ENCODE data around the gene IFNB1. TPM values are rescaled to one million over a fixed set of nuclear protein-coding genes. Genes with fewer than 3 reads are reported as not detected.

IFNB1 gene
- under 1 TPM; 0.35 to 0.68 TPM for total RNA-seq

DNA sequence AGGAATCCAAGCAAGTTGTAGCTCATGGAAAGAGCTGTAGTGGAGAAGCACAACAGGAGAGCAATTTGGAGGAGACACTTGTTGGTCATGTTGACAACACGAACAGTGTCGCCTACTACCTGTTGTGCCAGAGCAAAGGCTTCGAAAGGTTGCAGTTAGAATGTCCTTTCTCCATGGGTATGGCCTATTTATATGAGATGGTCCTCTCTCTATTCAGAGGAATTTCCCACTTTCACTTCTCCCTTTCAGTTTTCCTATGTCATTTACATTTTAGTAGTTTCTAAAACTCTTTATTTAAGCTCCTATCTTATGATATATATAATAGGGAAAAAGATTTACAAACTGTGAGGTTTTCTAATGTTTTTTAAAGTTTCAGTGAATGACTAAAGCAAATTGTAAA is at the start of gene IFNB1:
Gene IFNB1 (minus strand): TSS at position 162 of the 400 bp plus-strand sequence. CDS start 73 bp downstream, at position 89.
- Mint-ChIP-seq H3K27me3 (peaks cover 5% of the 10 kb centered on the region), H3K4me3 (no peak within 1 kb of the TSS), H3K9me3 (no peaks in the 10 kb centered on the region), H3K4me1 (peaks cover 24% of the 10 kb centered on the region), H3K27ac (no peak within 1 kb of the TSS), H3K36me3 (ENCODE audit: low read depth) (peaks cover 2% of the 10 kb centered on the region)
- ChIA-PET CTCF (interaction anchor here (1.4 to 2.5 kb wide), 4 partner anchors 19 to 47 kb away, joined by 3 to 23 read pairs (median 7); partner anchors contain the start of gene HACD4), POLR2A (interaction anchor here (1.5 kb wide), 1 partner anchor 393 kb away, joined by 6 read pairs; the partner anchor contains the start of gene FOCAD)
- no peak for DNase-seq

DNA sequence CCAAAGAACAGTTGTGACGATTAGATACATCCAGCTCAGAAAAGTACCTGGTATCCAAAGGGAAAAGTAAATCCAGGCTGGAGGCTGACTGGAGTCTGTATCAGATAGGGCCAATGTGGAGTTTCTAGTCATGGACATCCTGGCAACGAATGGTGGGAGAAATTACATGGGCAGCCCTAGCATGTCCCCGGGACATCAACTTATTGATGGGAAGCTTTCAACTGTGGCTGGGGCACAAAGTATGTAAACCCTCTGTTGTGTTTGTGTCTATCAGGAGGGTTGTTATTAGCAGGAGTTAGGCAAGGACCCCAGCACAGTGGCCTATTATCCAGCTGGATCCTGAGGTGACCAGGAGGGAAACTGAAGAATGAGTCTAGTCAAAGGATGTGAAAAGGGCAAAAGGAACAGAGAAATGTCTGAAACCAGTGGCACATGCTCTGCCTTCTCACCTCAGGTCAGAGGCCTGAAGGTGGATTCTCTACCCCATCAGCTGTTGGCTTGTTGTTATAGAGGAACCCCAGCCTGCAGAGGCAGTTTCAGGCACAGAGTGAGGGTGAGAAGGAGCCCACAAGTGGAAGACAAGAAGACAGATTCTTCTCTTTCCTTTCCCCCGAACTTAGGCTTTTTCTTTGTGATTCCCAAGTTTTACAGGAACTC is 44.0 kb upstream of the IFNB1 start:
- POLR2A ChIA-PET: no interaction called here
- Mint-ChIP-seq H3K36me3 (ENCODE audit: low read depth) (peaks cover 5% of the 10 kb centered on the region), H3K27ac (no peak overlapping the region), H3K27me3 (peaks cover 25% of the 10 kb centered on the region), H3K9me3 (peaks cover 6% of the 10 kb centered on the region), H3K4me1 (no peaks in the 10 kb centered on the region), H3K4me3 (no peak overlapping the region)
- no peak for DNase-seq
- CTCF ChIA-PET: no interaction called here

DNA sequence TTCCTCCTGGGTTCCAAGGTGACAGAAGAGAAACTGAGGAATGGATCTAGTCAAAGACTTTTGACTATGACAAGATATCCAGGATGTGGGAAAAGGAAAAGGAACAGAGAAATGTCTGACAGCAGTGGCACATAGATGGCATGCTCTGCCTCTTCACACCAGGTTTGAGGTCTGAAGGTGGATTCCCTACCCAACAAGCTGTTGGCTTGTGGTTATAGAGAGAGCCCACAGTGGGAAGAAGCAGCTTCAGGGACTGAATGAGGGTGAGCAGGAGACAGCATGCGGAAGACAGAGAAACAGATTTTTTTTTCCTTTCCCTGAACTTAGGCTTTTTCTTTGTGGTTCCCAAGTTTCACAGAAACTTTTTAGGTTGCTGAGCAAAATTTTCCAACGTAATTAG is 43.3 kb upstream of the IFNB1 start:
- Mint-ChIP-seq H3K9me3 (peaks cover under 1% of the 10 kb centered on the region), H3K4me1 (no peaks in the 10 kb centered on the region), H3K36me3 (ENCODE audit: low read depth) (peaks cover under 1% of the 10 kb centered on the region), H3K27me3 (peaks cover 24% of the 10 kb centered on the region), H3K4me3 (no peak overlapping the region), H3K27ac (no peak overlapping the region)
- no peak for DNase-seq
- ChIA-PET POLR2A (no interaction called here), CTCF (no interaction called here)

DNA sequence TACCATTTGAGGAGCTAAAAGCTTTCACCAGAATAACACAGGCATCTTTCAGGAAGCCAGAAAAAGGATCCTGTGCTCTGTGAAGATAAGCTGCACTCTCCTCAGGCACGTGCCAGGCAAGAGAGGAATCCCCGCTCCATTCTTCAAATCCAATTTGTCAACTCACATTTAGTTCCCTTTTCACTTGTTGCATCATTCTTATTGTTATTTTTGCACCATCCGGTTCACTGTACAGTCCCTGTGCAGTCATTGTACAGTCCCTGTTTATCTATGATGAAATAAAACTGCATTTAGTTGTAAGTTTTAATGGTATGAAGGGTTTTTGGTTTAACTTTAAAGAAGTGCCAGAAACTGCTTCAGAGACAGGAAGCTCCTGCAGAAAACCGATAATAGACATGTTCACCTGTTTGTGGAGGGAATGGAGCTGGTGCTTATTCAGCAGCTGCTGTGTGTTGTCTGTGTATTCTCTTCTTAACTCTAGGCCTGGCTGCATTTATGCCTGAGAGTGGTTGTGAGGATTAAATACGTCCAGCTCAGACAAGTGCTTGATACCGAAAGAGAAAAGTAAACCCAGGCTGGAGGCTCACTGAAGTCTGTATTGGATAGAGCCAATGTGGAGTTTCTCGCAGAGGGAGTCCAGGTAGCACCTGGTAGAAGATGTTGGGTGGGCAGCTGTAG is 41.5 kb upstream of the IFNB1 start:
- Mint-ChIP-seq H3K9me3 (no peaks in the 10 kb centered on the region), H3K27me3 (peaks cover 22% of the 10 kb centered on the region), H3K36me3 (ENCODE audit: low read depth) (no peaks in the 10 kb centered on the region), H3K4me3 (no peak overlapping the region), H3K27ac (no peak overlapping the region), H3K4me1 (no peaks in the 10 kb centered on the region)
- ChIA-PET CTCF (interaction anchor here (0.6 to 1.5 kb wide), 3 partner anchors 9 to 270 kb away, joined by 3 to 7 read pairs (median 3); no protein-coding TSS in a partner anchor), POLR2A (no interaction called here)
- no peak for DNase-seq

DNA sequence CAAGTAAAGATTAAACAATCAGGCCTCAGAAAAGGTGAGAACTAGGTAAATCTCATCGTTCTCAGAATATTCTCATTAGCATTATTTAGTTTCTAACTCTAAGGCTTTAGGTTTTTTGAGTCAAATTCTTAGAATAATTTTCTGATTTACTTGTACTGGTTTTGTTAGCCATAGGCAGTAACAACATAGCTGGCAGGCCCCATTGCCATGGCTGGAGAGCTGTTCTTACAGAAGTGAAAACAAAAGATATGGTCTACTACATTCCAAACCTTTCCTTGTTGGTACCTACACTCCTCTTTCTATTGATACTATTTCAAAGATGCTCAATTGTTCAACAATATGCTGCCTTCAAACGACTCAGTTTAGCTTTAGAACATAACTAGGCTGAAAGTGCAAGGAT is 36.6 kb upstream of the IFNB1 start:
- DNase-seq: no peak
- no peak overlapping the region for H3K27ac Mint-ChIP-seq
- ChIA-PET CTCF (no interaction called here), POLR2A (no interaction called here)
- no peak overlapping the region for H3K4me3 Mint-ChIP-seq
- H3K27me3 Mint-ChIP-seq: peaks cover 22% of the 10 kb centered on the region
- no peaks in the 10 kb centered on the region for H3K4me1 Mint-ChIP-seq
- H3K36me3 Mint-ChIP-seq (ENCODE audit: low read depth): no peaks in the 10 kb centered on the region
- H3K9me3 Mint-ChIP-seq: no peaks in the 10 kb centered on the region

DNA sequence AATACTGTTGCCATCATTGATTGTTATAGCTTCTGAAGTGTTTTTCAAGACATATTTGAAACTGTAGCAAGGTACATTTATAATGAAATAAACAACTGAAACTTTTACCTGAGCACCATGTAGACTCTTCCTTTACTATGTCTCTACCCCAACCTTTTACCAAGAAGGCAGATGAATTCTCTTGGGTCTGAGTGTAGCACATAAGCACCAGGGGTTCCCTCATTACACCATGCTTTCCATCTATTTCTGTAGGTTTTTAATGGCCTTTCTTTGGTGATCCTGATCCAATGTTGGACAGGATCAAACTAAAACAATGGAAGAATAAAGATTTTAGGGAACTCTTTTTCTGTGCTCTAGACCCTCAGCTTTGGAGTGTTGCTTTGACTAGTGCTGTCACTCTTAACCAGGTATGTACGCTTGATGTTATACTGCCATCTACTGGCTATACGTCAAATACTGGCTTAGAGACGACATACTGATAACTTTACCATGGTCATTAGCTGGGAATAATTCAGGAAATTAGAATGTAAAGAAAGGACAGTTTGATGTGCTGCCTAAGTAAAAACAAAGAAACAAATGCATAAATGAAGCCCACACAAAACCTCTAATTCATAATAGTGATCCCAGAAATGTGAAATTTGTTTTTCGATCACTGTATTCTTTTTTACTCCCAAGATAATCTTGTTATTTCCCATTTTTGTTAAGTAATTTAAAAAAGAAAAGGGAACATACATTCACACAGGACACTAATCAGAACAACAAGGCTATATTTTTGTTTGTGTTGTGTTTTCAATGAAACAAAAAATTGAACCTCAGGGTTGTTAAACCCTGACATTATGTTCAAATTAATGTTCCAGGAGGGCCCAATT is 33.2 kb upstream of the IFNB1 start:
- peaks cover 12% of the 10 kb centered on the region for H3K27me3 Mint-ChIP-seq
- H3K9me3 Mint-ChIP-seq: no peaks in the 10 kb centered on the region
- no peak for DNase-seq
- H3K27ac Mint-ChIP-seq: no peak overlapping the region
- no peaks in the 10 kb centered on the region for H3K4me1 Mint-ChIP-seq
- POLR2A ChIA-PET: interaction anchor here (0.8 to 1.9 kb wide), 4 partner anchors 32 to 486 kb away, joined by 3 to 6 read pairs (median 4); no protein-coding TSS in a partner anchor
- H3K36me3 Mint-ChIP-seq (ENCODE audit: low read depth): no peaks in the 10 kb centered on the region
- CTCF ChIA-PET: interaction anchor here (0.6 to 5.0 kb wide), 25 partner anchors 8 to 489 kb away, joined by 3 to 45 read pairs (median 4); partner anchors contain the start of genes FOCAD, IFNB1 and MLLT3
- no peak overlapping the region for H3K4me3 Mint-ChIP-seq

DNA sequence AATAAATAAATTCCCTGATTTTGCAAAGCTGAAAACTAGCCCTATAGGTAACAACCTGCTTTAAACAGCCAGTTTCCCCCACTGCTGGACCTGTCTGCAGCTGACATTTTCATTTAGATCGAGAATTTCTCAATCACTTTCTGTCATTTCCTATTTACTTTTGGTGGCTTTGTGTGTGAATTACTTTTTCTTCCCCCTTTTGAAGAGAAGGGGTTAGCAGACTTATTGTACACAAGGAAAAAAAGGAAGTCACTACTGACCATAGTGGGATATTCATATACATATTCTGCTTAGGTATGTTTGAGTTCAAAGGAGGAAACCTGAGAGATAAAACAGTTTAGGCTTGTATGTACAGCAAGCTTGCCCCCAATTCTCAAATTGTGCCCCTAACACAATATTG is 27.0 kb upstream of the IFNB1 start:
- Mint-ChIP-seq H3K9me3 (no peaks in the 10 kb centered on the region), H3K27ac (no peak overlapping the region), H3K36me3 (ENCODE audit: low read depth) (no peaks in the 10 kb centered on the region), H3K4me3 (no peak overlapping the region), H3K4me1 (peaks cover 5% of the 10 kb centered on the region), H3K27me3 (peaks cover 5% of the 10 kb centered on the region)
- CTCF ChIA-PET: interaction anchor here (1.5 kb wide), 1 partner anchor 13 kb away, joined by 4 read pairs; no protein-coding TSS in a partner anchor
- no peak for DNase-seq
- POLR2A ChIA-PET: no interaction called here

DNA sequence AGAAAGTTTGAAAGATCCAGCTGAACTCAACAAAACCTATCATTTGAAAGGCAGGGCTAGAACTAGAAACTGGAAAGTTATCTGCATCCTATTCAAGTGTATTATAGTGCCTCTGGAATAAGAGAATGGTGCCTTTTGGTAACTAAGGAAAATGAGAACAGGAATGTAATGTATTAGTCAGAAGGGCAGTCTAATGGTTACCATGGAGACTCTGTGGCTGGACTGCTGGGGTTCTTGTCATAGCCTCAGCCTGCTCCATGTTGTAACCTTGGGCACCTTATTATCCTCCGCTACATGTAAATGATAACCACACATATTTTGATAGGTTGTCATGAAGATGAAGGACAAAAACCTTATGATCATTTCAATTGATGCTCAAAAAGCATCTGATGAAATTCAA is 24.6 kb upstream of the IFNB1 start:
- no peak overlapping the region for H3K4me3 Mint-ChIP-seq
- peaks cover 3% of the 10 kb centered on the region for H3K27me3 Mint-ChIP-seq
- no peak for DNase-seq
- peaks cover 7% of the 10 kb centered on the region for H3K4me1 Mint-ChIP-seq
- POLR2A ChIA-PET: interaction anchor here (1.4 kb wide), 1 partner anchor 71 kb away, joined by 3 read pairs; the partner anchor contains the start of gene HACD4
- no peaks in the 10 kb centered on the region for H3K36me3 Mint-ChIP-seq (ENCODE audit: low read depth)
- no peaks in the 10 kb centered on the region for H3K9me3 Mint-ChIP-seq
- CTCF ChIA-PET: interaction anchor here (1.2 kb wide), 1 partner anchor 9 kb away, joined by 4 read pairs; no protein-coding TSS in a partner anchor
- no peak overlapping the region for H3K27ac Mint-ChIP-seq

DNA sequence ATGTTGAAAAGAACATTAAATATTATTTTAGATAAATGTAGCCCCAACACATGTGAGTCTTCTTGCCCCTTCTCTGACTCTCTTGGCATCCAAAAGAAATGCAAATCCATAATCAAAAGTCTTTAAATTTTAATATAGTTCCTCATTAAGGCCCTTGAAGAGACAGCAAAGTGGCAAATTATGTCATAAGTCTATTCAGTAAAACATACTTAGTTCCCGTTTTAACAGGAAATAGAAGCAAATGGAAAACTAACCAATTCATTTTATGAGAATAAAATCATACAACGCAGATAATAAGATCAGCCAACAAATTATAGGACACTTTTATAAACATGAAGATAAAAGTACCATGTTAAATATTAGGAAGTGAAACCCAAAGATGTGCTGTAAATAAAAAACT is 20.1 kb upstream of the IFNB1 start:
- Mint-ChIP-seq H3K4me3 (no peak overlapping the region), H3K36me3 (ENCODE audit: low read depth) (no peaks in the 10 kb centered on the region), H3K27ac (no peak overlapping the region), H3K4me1 (peaks cover 26% of the 10 kb centered on the region), H3K27me3 (no peaks in the 10 kb centered on the region), H3K9me3 (no peaks in the 10 kb centered on the region)
- ChIA-PET CTCF (no interaction called here), POLR2A (interaction anchor here (2.0 kb wide), 1 partner anchor 11 kb away, joined by 6 read pairs; no protein-coding TSS in a partner anchor)
- no peak for DNase-seq

DNA sequence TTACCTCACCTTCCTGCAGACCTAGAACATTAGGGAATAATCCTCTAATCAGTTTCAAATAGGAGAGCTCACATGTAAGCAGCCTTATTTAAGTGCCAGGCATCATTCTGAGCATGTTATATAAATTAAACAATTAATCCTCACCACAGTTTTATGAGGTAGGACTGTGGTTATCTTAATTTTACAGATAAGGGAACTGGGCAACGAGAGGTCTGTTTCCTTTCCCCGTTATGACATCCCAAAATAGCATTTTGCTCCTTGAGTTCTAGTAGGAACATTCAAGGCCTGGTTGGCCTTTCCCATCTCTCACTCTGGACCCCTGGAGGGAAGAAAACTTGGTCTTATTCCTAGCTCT is 19.1 kb upstream of the IFNB1 start:
- CTCF ChIA-PET: interaction anchor here (0.6 to 2.4 kb wide), 4 partner anchors 15 to 516 kb away, joined by 3 to 20 read pairs (median 8); partner anchors contain the start of gene IFNB1
- Mint-ChIP-seq H3K4me3 (peak overlapping the region; percentile 68), H3K36me3 (ENCODE audit: low read depth) (no peaks in the 10 kb centered on the region), H3K27me3 (no peaks in the 10 kb centered on the region), H3K9me3 (no peaks in the 10 kb centered on the region), H3K27ac (peak overlapping the region; percentile 74), H3K4me1 (peaks cover 28% of the 10 kb centered on the region)
- no peak for DNase-seq
- POLR2A ChIA-PET: interaction anchor here (1.3 to 2.2 kb wide), 4 partner anchors 10 to 143 kb away, joined by 3 to 12 read pairs (median 5); partner anchors contain the start of gene HACD4

DNA sequence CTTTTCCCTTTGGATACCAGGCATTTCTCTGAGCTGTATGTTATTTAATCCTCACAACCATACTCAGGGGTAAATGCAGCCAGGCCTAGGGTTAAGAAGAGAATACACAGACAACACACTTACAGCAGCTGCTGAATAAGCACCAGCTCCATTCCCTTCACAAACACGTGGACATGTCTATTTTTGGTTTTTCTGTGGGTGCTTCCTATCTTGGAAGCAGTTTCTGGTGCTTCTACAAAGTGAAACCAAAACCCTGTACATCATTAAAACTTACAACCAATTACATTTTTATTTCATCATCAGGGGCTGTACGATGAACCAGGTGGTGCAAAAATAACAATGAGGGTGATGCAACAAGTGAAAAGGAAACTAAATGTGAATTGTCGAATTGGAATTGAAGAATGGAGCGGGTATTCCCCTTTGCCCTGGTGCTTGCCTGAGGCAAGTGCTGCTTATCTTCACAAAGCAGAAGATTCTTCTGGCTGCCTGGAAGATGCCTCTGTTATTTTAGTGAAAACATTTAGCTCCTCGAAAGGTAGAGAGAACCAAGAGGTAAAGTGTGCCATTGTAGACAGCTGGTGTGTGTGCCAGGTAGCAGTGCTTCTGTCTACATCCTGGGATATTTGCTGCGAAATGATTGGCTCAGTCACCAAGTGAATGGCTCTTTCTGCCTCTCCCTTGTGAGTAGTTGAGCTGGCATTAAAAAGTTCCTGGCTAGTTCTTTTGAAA is 18.6 kb upstream of the IFNB1 start:
- peaks cover 31% of the 10 kb centered on the region for H3K4me1 Mint-ChIP-seq
- no peaks in the 10 kb centered on the region for H3K9me3 Mint-ChIP-seq
- peak; percentile 39 for DNase-seq
- CTCF ChIA-PET: interaction anchor here (0.6 to 2.4 kb wide), 4 partner anchors 15 to 516 kb away, joined by 3 to 20 read pairs (median 8); partner anchors contain the start of gene IFNB1
- peak overlapping the region; percentile 74 for H3K27ac Mint-ChIP-seq
- no peaks in the 10 kb centered on the region for H3K27me3 Mint-ChIP-seq
- POLR2A ChIA-PET: interaction anchor here (1.1 to 2.2 kb wide), 5 partner anchors 9 to 1632 kb away, joined by 3 to 12 read pairs (median 4); partner anchors contain the start of gene HACD4
- peak overlapping the region; percentile 68 for H3K4me3 Mint-ChIP-seq
- no peaks in the 10 kb centered on the region for H3K36me3 Mint-ChIP-seq (ENCODE audit: low read depth)

DNA sequence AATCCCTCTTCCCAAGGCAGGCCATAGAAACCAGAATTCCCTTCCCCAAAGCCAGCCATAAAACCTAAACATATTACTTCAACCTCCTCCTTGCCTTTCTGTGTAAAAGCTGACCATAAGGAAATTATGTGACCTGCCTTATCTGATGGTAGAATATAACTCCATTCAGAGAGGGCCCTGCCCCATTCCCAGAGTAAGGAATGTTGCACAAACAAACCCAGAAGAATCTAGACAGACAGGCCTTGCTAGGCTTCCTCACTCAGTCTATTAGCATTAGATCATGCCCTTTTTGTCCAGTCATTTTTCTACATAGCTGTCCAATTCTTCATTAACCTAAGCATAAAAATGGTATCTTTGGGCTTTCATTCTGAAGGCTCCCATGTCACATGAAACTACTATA is 17.8 kb upstream of the IFNB1 start:
- no peak for DNase-seq
- ChIA-PET CTCF (interaction anchor here (2.0 to 2.4 kb wide), 2 partner anchors 16 to 17 kb away, joined by 11 to 20 read pairs; partner anchors contain the start of gene IFNB1), POLR2A (interaction anchor here (1.1 to 2.2 kb wide), 4 partner anchors 56 to 1631 kb away, joined by 3 to 12 read pairs (median 4); partner anchors contain the start of gene HACD4)
- no peaks in the 10 kb centered on the region for H3K36me3 Mint-ChIP-seq (ENCODE audit: low read depth)
- no peaks in the 10 kb centered on the region for H3K9me3 Mint-ChIP-seq
- H3K4me1 Mint-ChIP-seq: peaks cover 27% of the 10 kb centered on the region
- peaks cover 4% of the 10 kb centered on the region for H3K27me3 Mint-ChIP-seq
- no peak overlapping the region for H3K27ac Mint-ChIP-seq
- no peak overlapping the region for H3K4me3 Mint-ChIP-seq
